ENCODE results near the gene INPP1.

INPP1 gene

DNA sequence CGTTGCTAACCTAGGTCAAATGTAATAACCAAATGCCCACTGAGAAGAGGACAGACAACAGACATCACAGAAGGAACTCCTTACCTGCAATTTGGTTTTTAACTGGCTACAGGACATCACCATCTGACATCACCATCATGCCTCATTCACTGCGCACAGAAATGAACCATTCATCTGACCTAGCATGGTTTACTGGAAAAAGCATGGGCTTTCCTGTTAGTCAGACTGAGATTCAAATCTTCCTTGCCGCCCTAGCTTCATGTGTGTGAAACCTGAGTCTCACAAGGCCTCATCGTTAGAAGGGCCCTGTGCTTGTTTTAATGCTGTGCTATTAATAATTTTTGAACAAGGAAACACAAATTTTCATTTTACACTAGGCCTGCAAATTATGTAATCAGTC lies 22.7 kb upstream of the INPP1 start:
- DNase-seq (ENCODE audit: low read depth) = no peak
- TF ChIP-seq, protein P1, sequence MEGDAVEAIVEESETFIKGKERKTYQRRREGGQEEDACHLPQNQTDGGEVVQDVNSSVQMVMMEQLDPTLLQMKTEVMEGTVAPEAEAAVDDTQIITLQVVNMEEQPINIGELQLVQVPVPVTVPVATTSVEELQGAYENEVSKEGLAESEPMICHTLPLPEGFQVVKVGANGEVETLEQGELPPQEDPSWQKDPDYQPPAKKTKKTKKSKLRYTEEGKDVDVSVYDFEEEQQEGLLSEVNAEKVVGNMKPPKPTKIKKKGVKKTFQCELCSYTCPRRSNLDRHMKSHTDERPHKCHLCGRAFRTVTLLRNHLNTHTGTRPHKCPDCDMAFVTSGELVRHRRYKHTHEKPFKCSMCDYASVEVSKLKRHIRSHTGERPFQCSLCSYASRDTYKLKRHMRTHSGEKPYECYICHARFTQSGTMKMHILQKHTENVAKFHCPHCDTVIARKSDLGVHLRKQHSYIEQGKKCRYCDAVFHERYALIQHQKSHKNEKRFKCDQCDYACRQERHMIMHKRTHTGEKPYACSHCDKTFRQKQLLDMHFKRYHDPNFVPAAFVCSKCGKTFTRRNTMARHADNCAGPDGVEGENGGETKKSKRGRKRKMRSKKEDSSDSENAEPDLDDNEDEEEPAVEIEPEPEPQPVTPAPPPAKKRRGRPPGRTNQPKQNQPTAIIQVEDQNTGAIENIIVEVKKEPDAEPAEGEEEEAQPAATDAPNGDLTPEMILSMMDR (IDR thresholded peaks at IDR 0.05; ENCODE audit: insufficient read depth, low read depth, low read length, missing control alignments) = no peak
- no peak overlapping the region for H3K4me3 ChIP-seq (ENCODE audit: low read length)

DNA sequence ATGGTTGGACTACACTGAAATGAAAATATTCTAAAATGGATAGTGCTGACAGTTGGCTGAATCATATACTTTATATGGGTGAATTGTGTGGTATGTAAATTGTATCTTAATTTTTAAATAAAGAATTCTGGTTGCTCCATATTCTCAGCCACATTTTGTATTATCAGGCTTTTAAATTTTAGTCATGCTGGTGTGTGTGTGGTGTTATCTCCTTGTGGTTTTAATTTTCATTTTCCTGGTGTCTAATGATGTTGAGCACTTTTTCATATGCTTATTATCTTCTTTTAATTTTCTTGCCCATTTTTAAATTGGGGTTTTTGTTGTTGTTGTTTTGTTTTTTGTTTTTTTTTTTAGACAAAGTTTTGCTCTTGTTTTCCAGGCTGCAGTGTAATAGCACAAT lies 20.0 kb upstream of the INPP1 start:
- H3K4me3 ChIP-seq (ENCODE audit: low read length) = no peak overlapping the region
- TF ChIP-seq, protein P1 (IDR thresholded peaks at IDR 0.05; ENCODE audit: insufficient read depth, low read depth, low read length, missing control alignments) = no peak
- no peak for DNase-seq (ENCODE audit: low read depth)

DNA sequence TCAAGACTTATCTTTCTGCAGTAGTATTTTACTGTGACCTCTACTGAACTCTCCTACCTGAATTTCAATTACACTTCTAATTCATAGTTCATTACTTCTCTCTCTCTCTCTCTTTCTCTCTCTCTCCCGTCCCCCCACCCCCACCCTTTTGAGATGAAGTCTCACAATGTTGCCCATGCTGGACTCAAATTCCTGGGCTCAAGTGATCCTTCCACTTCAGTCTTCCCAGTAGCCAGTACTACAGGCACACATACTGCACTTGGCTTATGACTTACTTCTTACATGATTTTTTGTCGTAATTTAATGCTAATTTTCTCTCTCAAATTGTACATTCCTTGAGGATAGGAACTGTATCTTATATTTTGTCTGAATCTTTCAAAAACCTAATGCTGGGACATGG lies 17.8 kb upstream of the INPP1 start:
- TF ChIP-seq, protein P1 (IDR thresholded peaks at IDR 0.05; ENCODE audit: insufficient read depth, low read depth, low read length, missing control alignments) = no peak
- DNase-seq (ENCODE audit: low read depth) = no peak
- H3K4me3 ChIP-seq (ENCODE audit: low read length) = no peak overlapping the region

DNA sequence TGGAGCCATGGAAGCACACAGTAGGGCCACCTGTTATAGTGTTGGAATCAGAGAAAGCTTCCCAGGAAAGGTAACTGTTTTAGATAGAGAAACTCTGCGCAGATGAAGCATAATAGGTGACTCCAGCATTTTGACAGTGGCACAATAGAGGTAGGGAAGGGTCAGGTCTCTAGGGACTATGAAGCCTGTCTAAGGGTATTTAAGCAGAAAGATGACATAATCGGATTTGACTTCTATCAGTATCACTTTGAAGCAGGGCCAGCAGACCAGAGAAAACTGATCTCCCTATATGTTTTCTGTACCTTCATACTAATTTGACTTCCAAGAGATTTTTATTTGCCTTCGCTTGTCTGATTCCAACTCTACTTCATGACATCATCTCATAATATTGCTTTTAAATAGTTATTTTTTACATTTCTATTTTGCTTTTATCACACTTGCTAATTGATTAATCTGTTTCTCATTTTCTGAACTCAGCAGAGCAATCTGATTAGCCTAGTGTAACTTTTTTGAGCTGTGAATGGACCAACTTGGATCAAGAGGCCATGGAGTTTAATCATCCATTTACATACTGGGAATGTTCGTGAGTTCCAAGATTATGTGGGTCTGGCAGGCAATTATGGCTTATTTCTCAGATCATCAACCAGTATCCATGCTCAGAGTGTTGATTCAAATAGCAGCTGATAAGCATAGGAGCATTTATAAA lies 15.4 kb upstream of the INPP1 start:
- no peak for DNase-seq (ENCODE audit: low read depth)
- H3K4me3 ChIP-seq (ENCODE audit: low read length) = no peak overlapping the region
- TF ChIP-seq, protein P1 (IDR thresholded peaks at IDR 0.05; ENCODE audit: insufficient read depth, low read depth, low read length, missing control alignments) = no peak

DNA sequence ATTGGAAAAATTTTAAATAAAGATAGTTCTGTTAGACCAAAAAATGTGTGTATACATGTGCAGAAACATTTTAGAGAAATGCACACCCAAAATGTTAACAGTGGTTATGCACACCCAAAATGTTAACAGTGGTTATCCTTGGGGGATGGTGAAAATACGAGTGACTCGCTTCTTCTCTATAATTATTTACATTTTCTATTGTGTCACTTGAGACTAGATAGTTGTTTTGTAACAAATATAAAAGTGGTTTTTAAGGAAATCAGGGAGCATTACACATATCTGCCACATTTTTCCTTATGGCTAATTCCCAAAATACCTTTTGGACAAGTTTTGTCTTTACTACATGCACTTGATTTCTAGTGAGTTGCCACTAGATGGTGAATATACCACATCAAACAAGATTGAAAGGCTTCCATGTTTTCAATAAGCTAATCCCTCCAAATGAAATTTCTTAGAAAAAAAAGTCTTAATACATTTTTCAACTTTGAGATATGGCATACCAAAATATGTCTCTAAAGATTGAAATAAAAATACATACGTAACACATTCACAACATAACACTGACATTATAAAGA lies 14.7 kb upstream of the INPP1 start:
- DNase-seq (ENCODE audit: low read depth) = peak; percentile 26
- no peak overlapping the region for H3K4me3 ChIP-seq (ENCODE audit: low read length)
- TF ChIP-seq, protein P1 (IDR thresholded peaks at IDR 0.05; ENCODE audit: insufficient read depth, low read depth, low read length, missing control alignments) = peak; percentile 35

DNA sequence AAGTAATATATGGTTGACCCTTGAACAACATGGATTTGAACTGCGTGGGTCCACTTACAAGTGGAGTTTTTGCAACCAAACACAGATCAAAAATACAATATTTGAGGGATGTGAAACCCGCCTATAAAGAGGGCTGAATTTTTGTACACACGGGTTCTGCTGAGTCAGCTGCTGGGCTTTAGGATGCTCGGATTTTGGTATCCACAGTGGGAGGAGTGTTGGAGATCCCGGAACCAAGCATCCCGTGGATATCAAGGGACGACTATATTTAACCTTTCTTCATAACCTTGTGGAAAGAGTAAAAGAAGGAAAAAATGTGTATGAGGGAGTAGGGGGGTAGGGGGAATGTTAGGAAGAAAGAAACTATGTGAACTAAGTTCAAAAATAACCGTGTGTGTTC lies 10.0 kb upstream of the INPP1 start:
- DNase-seq (ENCODE audit: low read depth) = no peak
- TF ChIP-seq, protein P1 (IDR thresholded peaks at IDR 0.05; ENCODE audit: insufficient read depth, low read depth, low read length, missing control alignments) = no peak
- no peak overlapping the region for H3K4me3 ChIP-seq (ENCODE audit: low read length)

DNA sequence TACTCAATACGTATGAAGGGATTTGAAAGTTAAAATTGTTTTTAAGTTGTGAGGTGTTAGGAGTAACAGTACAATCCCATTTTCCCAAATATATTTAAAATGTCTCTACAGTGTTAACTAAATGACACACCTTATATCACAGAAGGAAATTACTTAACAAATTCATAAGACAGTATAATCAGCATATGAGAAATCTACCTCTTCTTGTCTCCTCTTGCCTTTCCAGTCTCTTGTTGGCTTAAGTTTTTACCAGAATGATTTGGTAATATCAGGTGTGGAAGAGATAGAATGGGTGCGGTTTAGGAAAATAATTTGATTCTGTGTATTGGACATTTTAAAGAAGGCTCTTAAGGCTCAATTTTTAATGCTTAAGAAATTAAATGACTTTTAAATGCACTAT lies 9.5 kb upstream of the INPP1 start:
- TF ChIP-seq, protein P1 (IDR thresholded peaks at IDR 0.05; ENCODE audit: insufficient read depth, low read depth, low read length, missing control alignments) = no peak
- H3K4me3 ChIP-seq (ENCODE audit: low read length) = no peak overlapping the region
- DNase-seq (ENCODE audit: low read depth) = no peak

Measured in epithelial cell of esophagus (primary cell).